PFSK-1 (cell line): ENCODE measurements around the gene DECR2.

ENCODE experiments used
- REST ChIP-seq, 2 experiments: IDR thresholded peaks; 2 replicates each; pipeline versions ENCODE4 v1.6.1 to v1.8.0; 2011 to 2012; ENCODE audit warnings: low read depth in 2 of 2, low read length in 2 of 2, control low read depth in 1 of 2, inconsistent platforms in 1 of 2, mild to moderate bottlenecking in 1 of 2, moderate library complexity in 1 of 2; ENCODE audit not compliant: insufficient read depth in 1 of 2
- TAF1 ChIP-seq: IDR thresholded peaks from 2 replicates; pipeline ENCODE4 v1.6.1; 2012; ENCODE audit warnings: low read length, control low read depth, borderline replicate concordance; ENCODE audit not compliant: insufficient read depth

DNA sequence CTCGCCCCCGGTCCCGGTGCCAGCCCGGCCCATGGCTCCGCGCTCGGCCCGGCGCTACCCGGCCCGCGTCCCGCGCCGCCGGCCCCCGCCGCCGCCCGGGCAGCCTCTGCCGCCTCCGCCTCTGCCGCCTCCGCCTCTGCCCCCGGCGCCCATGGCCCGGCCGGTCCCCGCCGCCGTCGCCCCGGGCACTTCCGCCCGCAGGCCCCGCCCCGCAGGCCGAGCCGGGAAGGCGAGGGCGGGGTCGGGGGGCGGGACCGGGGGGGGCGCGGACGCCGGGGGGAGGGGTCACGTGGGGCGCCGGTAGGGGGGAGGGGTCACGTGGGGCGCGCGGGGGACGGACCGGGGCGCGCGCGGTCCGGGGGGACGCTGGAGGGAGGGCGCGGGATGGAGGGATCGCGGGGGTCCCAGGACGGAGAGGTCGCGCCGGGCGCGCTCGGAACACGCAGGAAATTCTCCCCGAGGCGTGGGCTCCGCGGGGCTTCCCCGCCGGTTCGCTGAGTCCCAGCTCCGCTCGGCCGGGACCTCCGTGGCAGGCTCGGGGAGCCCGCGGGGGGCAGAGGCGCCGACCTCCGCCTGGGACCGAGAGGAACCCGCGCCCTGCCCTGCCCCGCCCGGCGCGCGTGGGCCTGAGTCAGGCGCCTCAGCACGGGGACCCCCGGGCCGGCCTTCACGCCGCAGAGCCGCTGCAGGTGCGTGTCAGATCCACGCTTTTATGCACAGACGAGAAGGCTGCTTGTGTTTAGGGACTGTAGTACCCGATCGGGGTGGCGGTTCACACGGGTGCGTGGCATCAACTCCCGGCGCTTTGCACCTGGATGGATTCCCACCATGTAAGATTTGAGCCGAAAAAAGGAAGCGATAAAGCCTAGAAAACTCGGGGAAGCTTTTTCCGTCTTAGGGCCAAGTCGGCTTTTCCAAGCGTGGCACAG, 19.6 kb upstream of the DECR2 start, which contains the start of gene PGAP6:
- TF ChIP-seq REST (IDR thresholded peaks at IDR 0.05; ENCODE audit: insufficient read depth in 1 of 2, low read depth in 2 of 2, low read length in 2 of 2): no peak
- TF ChIP-seq TAF1: no peak
